GM12892 (cell line): ENCODE results near the gene DNAAF9.

ENCODE experiments used
- POLR2A ChIP-seq: IDR thresholded peaks from 2 replicates; pipeline ENCODE4 v1.6.1; 2011; ENCODE audit warnings: low read depth, low read length, control low read depth
- POLR2AphosphoS5 ChIP-seq: IDR thresholded peaks from 2 replicates; pipeline ENCODE4 v1.6.1; 2011; ENCODE audit warnings: low read depth, low read length, control low read depth

DNA sequence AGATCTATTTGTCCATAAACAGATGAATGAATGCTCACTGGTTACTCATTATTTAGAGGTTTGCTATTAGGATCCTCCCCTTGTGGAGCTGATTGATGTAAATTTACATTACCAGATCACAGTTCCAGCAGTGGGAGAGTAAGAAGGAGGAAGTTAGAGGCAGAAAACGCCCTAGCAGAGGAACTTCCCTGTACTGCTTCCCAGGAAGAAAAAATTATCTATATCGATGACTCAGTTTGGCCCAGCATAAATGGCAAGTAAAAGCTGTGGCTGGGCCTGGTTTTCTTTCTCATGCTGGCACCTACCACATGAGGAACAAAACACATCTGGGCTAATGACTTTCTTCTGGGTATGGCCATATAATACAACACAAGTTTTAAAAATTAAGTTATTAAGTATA lies 35.7 kb downstream of the DNAAF9 start:
- no peak for TF ChIP-seq POLR2AphosphoS5
- no peak for TF ChIP-seq POLR2A
